ENCODE data around the gene RNF123.

The RNF123 gene

GRCh38 chr3:49705390-49705960, 16.1 kb downstream of the RNF123 start:
- H3K4me3 ChIP-seq (ENCODE audit: low read depth, low read length): no peak overlapping the region
- TF ChIP-seq, protein P1, sequence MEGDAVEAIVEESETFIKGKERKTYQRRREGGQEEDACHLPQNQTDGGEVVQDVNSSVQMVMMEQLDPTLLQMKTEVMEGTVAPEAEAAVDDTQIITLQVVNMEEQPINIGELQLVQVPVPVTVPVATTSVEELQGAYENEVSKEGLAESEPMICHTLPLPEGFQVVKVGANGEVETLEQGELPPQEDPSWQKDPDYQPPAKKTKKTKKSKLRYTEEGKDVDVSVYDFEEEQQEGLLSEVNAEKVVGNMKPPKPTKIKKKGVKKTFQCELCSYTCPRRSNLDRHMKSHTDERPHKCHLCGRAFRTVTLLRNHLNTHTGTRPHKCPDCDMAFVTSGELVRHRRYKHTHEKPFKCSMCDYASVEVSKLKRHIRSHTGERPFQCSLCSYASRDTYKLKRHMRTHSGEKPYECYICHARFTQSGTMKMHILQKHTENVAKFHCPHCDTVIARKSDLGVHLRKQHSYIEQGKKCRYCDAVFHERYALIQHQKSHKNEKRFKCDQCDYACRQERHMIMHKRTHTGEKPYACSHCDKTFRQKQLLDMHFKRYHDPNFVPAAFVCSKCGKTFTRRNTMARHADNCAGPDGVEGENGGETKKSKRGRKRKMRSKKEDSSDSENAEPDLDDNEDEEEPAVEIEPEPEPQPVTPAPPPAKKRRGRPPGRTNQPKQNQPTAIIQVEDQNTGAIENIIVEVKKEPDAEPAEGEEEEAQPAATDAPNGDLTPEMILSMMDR (IDR thresholded peaks at IDR 0.05; ENCODE audit: low read depth, low read length): no peak
- no peak for DNase-seq (ENCODE audit: low read depth, low spot score)
- in situ Hi-C loops (cut with HindIII; ENCODE audit: low sequenced_read_pairs): no loop called here

DNA sequence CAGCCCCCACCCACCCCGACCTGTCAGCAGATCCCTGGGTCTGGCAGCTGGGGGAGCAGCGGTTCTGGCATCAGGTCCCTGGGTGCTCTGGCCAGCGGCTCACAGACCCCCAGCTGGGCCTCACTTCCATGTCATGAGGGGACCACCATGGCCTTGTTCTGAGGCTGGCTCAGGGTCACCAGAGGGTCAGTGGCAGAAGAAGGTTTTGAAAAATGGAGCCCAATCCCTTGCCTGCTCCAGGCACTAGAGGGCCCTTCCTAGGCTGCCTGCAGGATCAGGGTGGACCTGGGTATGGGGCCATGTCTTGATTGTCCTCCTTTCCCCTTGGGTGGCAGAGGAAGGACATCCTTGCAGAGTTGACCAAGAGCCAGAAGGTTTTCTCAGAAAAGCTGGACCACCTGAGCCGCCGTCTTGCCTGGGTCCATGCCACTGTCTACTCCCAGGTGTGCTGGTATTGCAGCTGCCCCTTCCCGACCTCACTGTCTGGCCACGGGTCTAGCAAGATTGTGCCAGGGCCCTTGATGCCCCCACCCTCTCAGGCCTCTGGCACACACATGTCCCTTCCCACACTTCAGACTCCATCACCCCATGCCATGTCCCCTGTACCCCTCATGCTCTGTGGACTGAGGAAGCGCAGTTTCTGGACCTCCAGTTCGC, 17.2 kb downstream of the RNF123 start:
- no peak for DNase-seq (ENCODE audit: low read depth, low spot score)
- no peak overlapping the region for H3K4me3 ChIP-seq (ENCODE audit: low read depth, low read length)
- in situ Hi-C loops (cut with HindIII; ENCODE audit: low sequenced_read_pairs): no loop called here
- TF ChIP-seq, protein P1 (IDR thresholded peaks at IDR 0.05; ENCODE audit: low read depth, low read length): no peak

DNA sequence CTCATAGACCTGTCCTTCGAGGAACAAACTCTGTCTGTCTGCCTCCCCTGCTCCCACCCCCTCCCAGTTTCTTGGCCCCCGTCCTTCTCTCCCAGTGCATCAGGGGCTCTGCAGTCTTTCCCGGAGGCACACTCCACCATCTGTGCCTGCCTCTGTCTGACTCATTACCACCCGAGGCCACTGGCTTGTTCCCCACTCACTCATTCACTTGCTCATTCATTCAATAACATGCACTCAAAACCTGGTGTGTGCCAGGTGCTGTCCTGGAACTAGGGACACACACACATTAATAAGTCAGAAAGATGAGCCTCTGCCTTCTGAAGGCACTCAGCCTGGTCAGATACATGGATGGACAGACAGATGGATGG, 17.7 kb downstream of the RNF123 start:
- TF ChIP-seq, protein P1 (IDR thresholded peaks at IDR 0.05; ENCODE audit: low read depth, low read length): no peak
- peak; percentile 26 for DNase-seq (ENCODE audit: low read depth, low spot score)
- in situ Hi-C loops (cut with HindIII; ENCODE audit: low sequenced_read_pairs): no loop called here
- no peak overlapping the region for H3K4me3 ChIP-seq (ENCODE audit: low read depth, low read length)

DNA sequence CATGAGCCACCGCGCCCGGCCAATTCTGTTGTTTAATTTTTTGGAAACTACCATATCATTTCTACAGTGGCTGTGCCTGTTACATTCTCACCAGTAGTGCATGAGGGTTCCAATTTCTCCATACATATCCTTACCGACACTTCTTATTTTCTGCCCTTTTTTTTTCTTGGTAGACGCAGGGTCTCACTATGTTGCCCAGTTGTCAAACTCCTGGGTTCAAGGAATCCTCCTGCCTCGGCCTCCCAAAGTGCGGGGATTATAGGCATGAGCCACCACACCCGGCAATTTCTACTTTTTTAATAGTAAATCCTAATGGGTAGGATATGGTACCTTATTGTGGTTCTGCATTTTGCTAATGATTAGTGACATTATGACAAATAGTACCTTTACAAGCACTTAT, 20.5 kb downstream of the RNF123 start:
- DNase-seq (ENCODE audit: low read depth, low spot score): no peak
- TF ChIP-seq, protein P1 (IDR thresholded peaks at IDR 0.05; ENCODE audit: low read depth, low read length): no peak
- in situ Hi-C loops (cut with HindIII; ENCODE audit: low sequenced_read_pairs): no loop called here
- no peak overlapping the region for H3K4me3 ChIP-seq (ENCODE audit: low read depth, low read length)

- in situ Hi-C loops (cut with HindIII; ENCODE audit: low sequenced_read_pairs): no loop called here
- TF ChIP-seq, protein P1 (IDR thresholded peaks at IDR 0.05; ENCODE audit: low read depth, low read length): no peak
- no peak for DNase-seq (ENCODE audit: low read depth, low spot score)
- no peak overlapping the region for H3K4me3 ChIP-seq (ENCODE audit: low read depth, low read length)
Measured at GRCh38 chr3:49711489-49711888, 22.1 kb downstream of the RNF123 start.

- no peak for DNase-seq (ENCODE audit: low read depth, low spot score)
- TF ChIP-seq, protein P1 (IDR thresholded peaks at IDR 0.05; ENCODE audit: low read depth, low read length): no peak
Measured at GRCh38 chr3:49712166-49712565, 22.8 kb downstream of the RNF123 start.

More at GRCh38 chr3:49712166-49712565, 22.8 kb downstream of the RNF123 start:
- in situ Hi-C loops (cut with HindIII; ENCODE audit: low sequenced_read_pairs): no loop called here
- H3K4me3 ChIP-seq (ENCODE audit: low read depth, low read length): no peak overlapping the region
